WTC11 (cell line): ENCODE data around the gene DAP3. TPM values are rescaled to one million over a fixed set of nuclear protein-coding genes. Genes with fewer than 3 reads are reported as not detected.
"Not testable (repeated sequence)": the region's sequence is repeated elsewhere in the genome, so short reads cannot be mapped to it uniquely, and the experiment has no call there.

Experiments
- ATAC-seq: fragments of 200-7000 bp; cut with Tn5 transposase; 2 replicates; pipeline ENCODE4 v1.10.0; 2021; ENCODE audit warnings: mild to moderate bottlenecking, moderate library complexity
- CTCF ChIA-PET: fragments of 300-600 bp; sonication (Branson Sonifier 250); formaldehyde crosslinking; loops from one replicate; lab custom pipeline; 2021; ENCODE audit warnings: antibody characterized with exemption; lab: Charles Lee
- POLR2A ChIA-PET: fragments of 350-600 bp; sonication (Branson Sonifier 250); formaldehyde crosslinking; loops from one replicate; lab custom pipeline; 2021; ENCODE audit warnings: antibody characterized with exemption; lab: Charles Lee
- DNase-seq: peaks from one replicate; pipeline ENCODE4 v3.0.0; 2021; ENCODE audit warnings: low spot score
- H3K27ac Mint-ChIP-seq: 2 replicates; pipeline ENCODE4 v1.8.0; 2021; ENCODE audit warnings: mixed read lengths
- H3K27me3 Mint-ChIP-seq: 2 replicates; pipeline ENCODE4 v1.8.0; 2021; ENCODE audit warnings: low read depth, mild to moderate bottlenecking, moderate library complexity, mixed read lengths
- H3K36me3 Mint-ChIP-seq: 2 replicates; pipeline ENCODE4 v1.8.0; 2021; ENCODE audit warnings: mixed read lengths
- H3K4me1 Mint-ChIP-seq: 2 replicates; pipeline ENCODE4 v1.8.0; 2022; ENCODE audit warnings: mixed read lengths
- H3K4me3 Mint-ChIP-seq: 2 replicates; pipeline ENCODE4 v1.8.0; 2021; ENCODE audit warnings: mild to moderate bottlenecking, moderate library complexity, mixed read lengths
- H3K9me3 Mint-ChIP-seq: 2 replicates; pipeline ENCODE4 v1.8.0; 2021; ENCODE audit warnings: mixed read lengths
- ARID4B ChIP-seq: sonication (generic); formaldehyde crosslinking; IDR thresholded peaks from 2 replicates; pipeline ENCODE4 v1.8.0; 2023; ENCODE audit warnings: missing genetic modification reagents, mild to moderate bottlenecking, borderline replicate concordance
- ATF1 ChIP-seq: sonication (generic); formaldehyde crosslinking; IDR thresholded peaks from 2 replicates; pipeline ENCODE4 v1.8.1; 2023; ENCODE audit warnings: mild to moderate bottlenecking, moderate library complexity, missing genetic modification reagents
- CREB1 ChIP-seq: sonication (generic); formaldehyde crosslinking; IDR thresholded peaks from 2 replicates; pipeline ENCODE4 v1.8.0; 2023; ENCODE audit warnings: mild to moderate bottlenecking, missing genetic modification reagents
- EMX1 ChIP-seq: fragments of 250-450 bp; sonication (Bioruptor Pico); IDR thresholded peaks from 2 replicates; pipeline ENCODE4 v1.8.0; 2021; ENCODE audit warnings: mild to moderate bottlenecking
- GRHL2 ChIP-seq: fragments of 250-450 bp; sonication (Bioruptor Pico); IDR thresholded peaks from 2 replicates; pipeline ENCODE4 v1.8.0; 2022; ENCODE audit warnings: mild to moderate bottlenecking, moderate library complexity; ENCODE audit not compliant: insufficient replicate concordance, severe bottlenecking
- NR2C2 ChIP-seq: sonication (generic); formaldehyde crosslinking; IDR thresholded peaks from 2 replicates; pipeline ENCODE4 v1.8.0; 2022; ENCODE audit warnings: mild to moderate bottlenecking, missing genetic modification reagents
- NR3C1 ChIP-seq: sonication (generic); formaldehyde crosslinking; conservative IDR thresholded peaks from 2 replicates; pipeline ENCODE4 v1.8.1; 2023; ENCODE audit warnings: low read depth, mild to moderate bottlenecking, missing genetic modification reagents
- SMAD4 ChIP-seq: sonication (generic); formaldehyde crosslinking; IDR thresholded peaks from 2 replicates; pipeline ENCODE4 v1.8.0; 2022; ENCODE audit warnings: mild to moderate bottlenecking, missing genetic modification reagents
- SOX15 ChIP-seq: fragments of 250-450 bp; sonication (Bioruptor Pico); IDR thresholded peaks from 2 replicates; pipeline ENCODE4 v1.9.0; 2021; ENCODE audit warnings: mild to moderate bottlenecking
- TCF7 ChIP-seq: sonication (generic); formaldehyde crosslinking; IDR thresholded peaks from 2 replicates; pipeline ENCODE4 v1.8.0; 2022; ENCODE audit warnings: mild to moderate bottlenecking, low read depth, missing genetic modification reagents, moderate library complexity
- TEAD4 ChIP-seq: sonication (generic); formaldehyde crosslinking; IDR thresholded peaks from 2 replicates; pipeline ENCODE4 v1.8.0; 2022; ENCODE audit warnings: mild to moderate bottlenecking, missing genetic modification reagents
- ZNF219 ChIP-seq: sonication (generic); formaldehyde crosslinking; IDR thresholded peaks from 2 replicates; pipeline ENCODE4 v1.8.0; 2023; ENCODE audit warnings: missing genetic modification reagents, mild to moderate bottlenecking, borderline replicate concordance
- ZNF263 ChIP-seq: sonication (generic); formaldehyde crosslinking; IDR thresholded peaks from 2 replicates; pipeline ENCODE4 v1.8.1; 2022; ENCODE audit warnings: low read depth, mild to moderate bottlenecking, moderate library complexity, missing genetic modification reagents
- ZNF317 ChIP-seq: sonication (generic); formaldehyde crosslinking; IDR thresholded peaks from 2 replicates; pipeline ENCODE4 v1.8.1; 2023; ENCODE audit warnings: low read depth, mild to moderate bottlenecking, moderate library complexity, missing genetic modification reagents, borderline replicate concordance
- ZNF423 ChIP-seq: fragments of 250-450 bp; sonication (Bioruptor Pico); IDR thresholded peaks from 2 replicates; pipeline ENCODE4 v2.1.2; 2022; ENCODE audit warnings: mild to moderate bottlenecking, moderate library complexity
- ZNF425 ChIP-seq: fragments of 250-450 bp; sonication (Bioruptor Pico); conservative IDR thresholded peaks from 2 replicates; pipeline ENCODE4 v1.9.0; 2021; ENCODE audit warnings: mild to moderate bottlenecking
- ZNF671 ChIP-seq: fragments of 250-450 bp; sonication (Bioruptor Pico); IDR thresholded peaks from 2 replicates; pipeline ENCODE4 v1.8.0; 2021; ENCODE audit warnings: mild to moderate bottlenecking
- total RNA-seq: library from RNA; stranded (reverse); gene quantifications from 3 replicates; pipeline ENCODE4 v1.2.3, GENCODE V29; 2021
- TF ChIP-seq, protein P1 (sequence below): fragments of 250-450 bp; sonication (Bioruptor Pico); IDR thresholded peaks from 2 replicates; pipeline ENCODE4 v1.9.0; 2021; ENCODE audit warnings: mild to moderate bottlenecking

The DAP3 gene
- total RNA-seq, 1 experiment from 2014 or later = 109 TPM

- Mint-ChIP-seq H3K27me3 (no peaks in the 10 kb centered on the region), H3K4me1 (no peaks in the 10 kb centered on the region), H3K9me3 (no peaks in the 10 kb centered on the region), H3K27ac (no peak overlapping the region), H3K4me3 (no peak overlapping the region)
- ATAC-seq (no peak), DNase-seq (no peak)
- ChIA-PET CTCF (no interaction called here), POLR2A (no interaction called here)
- TF ChIP-seq ZNF263 (no peak), ZNF317 (CRISPR knock-in tag) (no peak), CREB1 (no peak), ZNF425 (no peak), ATF1 (CRISPR knock-in tag) (no peak), EMX1 (CRISPR knock-in tag) (no peak), TEAD4 (no peak), GRHL2 (CRISPR knock-in tag) (no peak), TCF7 (CRISPR knock-in tag) (no peak), ARID4B (CRISPR knock-in tag) (no peak), SOX15 (CRISPR knock-in tag) (no peak), ZNF423 (CRISPR knock-in tag) (no peak), SMAD4 (CRISPR knock-in tag) (no peak), ZNF671 (CRISPR knock-in tag) (no peak), NR3C1 (CRISPR knock-in tag) (no peak), ZNF219 (CRISPR knock-in tag) (no peak), NR2C2 (CRISPR knock-in tag) (no peak)
- TF ChIP-seq, protein P1, sequence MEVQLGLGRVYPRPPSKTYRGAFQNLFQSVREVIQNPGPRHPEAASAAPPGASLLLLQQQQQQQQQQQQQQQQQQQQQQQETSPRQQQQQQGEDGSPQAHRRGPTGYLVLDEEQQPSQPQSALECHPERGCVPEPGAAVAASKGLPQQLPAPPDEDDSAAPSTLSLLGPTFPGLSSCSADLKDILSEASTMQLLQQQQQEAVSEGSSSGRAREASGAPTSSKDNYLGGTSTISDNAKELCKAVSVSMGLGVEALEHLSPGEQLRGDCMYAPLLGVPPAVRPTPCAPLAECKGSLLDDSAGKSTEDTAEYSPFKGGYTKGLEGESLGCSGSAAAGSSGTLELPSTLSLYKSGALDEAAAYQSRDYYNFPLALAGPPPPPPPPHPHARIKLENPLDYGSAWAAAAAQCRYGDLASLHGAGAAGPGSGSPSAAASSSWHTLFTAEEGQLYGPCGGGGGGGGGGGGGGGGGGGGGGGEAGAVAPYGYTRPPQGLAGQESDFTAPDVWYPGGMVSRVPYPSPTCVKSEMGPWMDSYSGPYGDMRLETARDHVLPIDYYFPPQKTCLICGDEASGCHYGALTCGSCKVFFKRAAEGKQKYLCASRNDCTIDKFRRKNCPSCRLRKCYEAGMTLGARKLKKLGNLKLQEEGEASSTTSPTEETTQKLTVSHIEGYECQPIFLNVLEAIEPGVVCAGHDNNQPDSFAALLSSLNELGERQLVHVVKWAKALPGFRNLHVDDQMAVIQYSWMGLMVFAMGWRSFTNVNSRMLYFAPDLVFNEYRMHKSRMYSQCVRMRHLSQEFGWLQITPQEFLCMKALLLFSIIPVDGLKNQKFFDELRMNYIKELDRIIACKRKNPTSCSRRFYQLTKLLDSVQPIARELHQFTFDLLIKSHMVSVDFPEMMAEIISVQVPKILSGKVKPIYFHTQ (CRISPR knock-in tag) = no peak
- TF ChIP-seq, all 79 proteins: peak for 0
- peaks cover 64% of the 10 kb centered on the region for H3K36me3 Mint-ChIP-seq
Observed at GRCh38 chr1:155761736-155762405, 73.0 kb downstream of the DAP3 start.

DNA sequence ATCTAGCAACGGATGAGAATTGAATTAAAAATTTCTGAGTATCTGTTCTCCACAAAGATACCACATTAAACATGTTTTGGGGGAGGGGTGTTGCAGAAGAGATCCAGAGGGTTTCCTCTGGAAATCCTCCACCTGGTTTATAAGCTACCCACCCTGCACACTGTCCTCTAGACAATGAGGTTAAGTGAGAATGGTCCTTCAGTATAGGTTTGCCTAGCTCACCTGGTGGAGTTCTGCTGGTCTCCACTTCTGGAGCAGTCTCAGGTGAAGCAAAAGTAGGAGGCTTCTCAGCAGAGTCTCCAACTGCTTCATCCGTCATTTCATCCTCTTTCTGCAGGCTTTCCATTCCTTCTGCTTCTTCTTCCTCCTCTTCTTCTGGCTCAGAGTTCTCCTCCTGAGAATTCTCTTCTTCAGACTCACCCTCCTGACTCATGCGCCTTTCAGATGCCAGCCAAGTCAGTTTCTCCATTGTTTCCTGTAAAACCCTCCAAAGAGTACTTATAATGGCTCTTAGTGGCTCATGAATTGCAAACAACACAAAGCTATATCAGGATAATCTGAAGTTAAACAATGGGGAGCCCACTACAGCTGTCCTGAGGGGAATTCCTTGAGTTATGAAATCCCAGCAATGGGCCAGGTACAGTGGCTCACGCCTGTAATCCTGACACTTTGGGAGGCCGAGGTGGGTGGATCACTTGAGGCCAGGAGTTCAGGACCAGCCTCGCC is 74.4 kb downstream of the DAP3 start:
- CTCF ChIA-PET, H3K27me3 Mint-ChIP-seq, POLR2A ChIA-PET, H3K9me3 Mint-ChIP-seq, DNase-seq, ATAC-seq, H3K27ac Mint-ChIP-seq, H3K4me3 Mint-ChIP-seq, H3K4me1 Mint-ChIP-seq: not testable (repeated sequence)
- peaks cover 61% of the 10 kb centered on the region for H3K36me3 Mint-ChIP-seq

GRCh38 chr1:155763989-155764388 is 75.1 kb downstream of the DAP3 start:
- H3K9me3 Mint-ChIP-seq, ATAC-seq, DNase-seq, H3K4me3 Mint-ChIP-seq, H3K27me3 Mint-ChIP-seq, H3K4me1 Mint-ChIP-seq, H3K27ac Mint-ChIP-seq, CTCF ChIA-PET: not testable (repeated sequence)
- POLR2A ChIA-PET = interaction anchor here (0.7 kb wide), 1 partner anchor 487 kb away, joined by 4 read pairs; no protein-coding TSS in a partner anchor
- peaks cover 66% of the 10 kb centered on the region for H3K36me3 Mint-ChIP-seq

DNA sequence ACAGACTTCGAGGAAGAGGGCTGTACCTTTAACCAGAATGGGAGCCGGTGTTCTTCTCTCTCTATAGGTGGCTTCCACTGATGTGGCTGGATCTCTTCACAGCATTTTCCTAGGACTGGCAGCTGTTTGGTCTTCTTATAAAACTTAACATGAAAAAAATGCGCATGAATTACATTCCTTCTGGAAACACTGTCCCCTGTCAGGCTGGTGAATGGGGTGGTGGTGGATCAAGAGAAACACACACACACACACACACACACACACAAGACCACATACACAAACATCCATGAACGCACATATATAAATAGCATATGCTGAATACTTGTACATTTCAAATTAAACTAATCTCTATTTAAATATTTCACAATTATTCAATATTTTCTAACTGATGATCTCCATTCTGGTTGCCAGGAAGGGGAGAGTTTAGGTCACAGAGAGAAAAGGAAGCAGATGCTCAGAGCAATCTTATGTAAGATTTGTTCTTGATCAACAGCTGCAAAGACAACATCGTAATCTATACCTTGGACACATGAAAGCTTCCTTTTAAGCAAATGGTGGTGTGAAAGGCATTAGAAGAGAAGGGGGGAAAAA is 78.6 kb downstream of the DAP3 start:
- H3K27me3 Mint-ChIP-seq, H3K4me1 Mint-ChIP-seq, ATAC-seq, H3K4me3 Mint-ChIP-seq, CTCF ChIA-PET, DNase-seq, POLR2A ChIA-PET, H3K9me3 Mint-ChIP-seq, H3K27ac Mint-ChIP-seq: not testable (repeated sequence)
- H3K36me3 Mint-ChIP-seq = peaks cover 67% of the 10 kb centered on the region
